Spleen (tissue), 7 donors: Measurements from ENCODE around the gene IGFBP6.

Source experiments
- POLR2A ChIP-seq, 3 donors: fragments of 450-650 bp; IDR thresholded peaks; one replicate each; pipeline ENCODE4 v1.5.1; 2017; ENCODE audit warnings: antibody characterized with exemption in 3 of 3, mild to moderate bottlenecking in 1 of 3
- TF ChIP-seq, protein P1 (sequence below), 11 experiments: fragments of 200-600 bp in 7 of 11; fragments of 450-650 bp in 4 of 11; sonication (generic) in 4 of 11; IDR thresholded peaks in 8 of 11; conservative IDR thresholded peaks in 3 of 11; 1 replicate in 7 of 11; 2 replicates in 4 of 11; pipeline versions ENCODE4 v1.4.0 to v1.8.0; 2016 to 2021; ENCODE audit warnings: antibody characterized with exemption in 11 of 11, inconsistent platforms in 4 of 11, mild to moderate bottlenecking in 1 of 11
- donor health status: DM: no; HTN: no; CAD: no; lungs with moderate emphysema.
- donor health status: DM: no; HTN: no; CAD: no.
- donor health status: DM: no; HTN: no; CAD: no.

DNA sequence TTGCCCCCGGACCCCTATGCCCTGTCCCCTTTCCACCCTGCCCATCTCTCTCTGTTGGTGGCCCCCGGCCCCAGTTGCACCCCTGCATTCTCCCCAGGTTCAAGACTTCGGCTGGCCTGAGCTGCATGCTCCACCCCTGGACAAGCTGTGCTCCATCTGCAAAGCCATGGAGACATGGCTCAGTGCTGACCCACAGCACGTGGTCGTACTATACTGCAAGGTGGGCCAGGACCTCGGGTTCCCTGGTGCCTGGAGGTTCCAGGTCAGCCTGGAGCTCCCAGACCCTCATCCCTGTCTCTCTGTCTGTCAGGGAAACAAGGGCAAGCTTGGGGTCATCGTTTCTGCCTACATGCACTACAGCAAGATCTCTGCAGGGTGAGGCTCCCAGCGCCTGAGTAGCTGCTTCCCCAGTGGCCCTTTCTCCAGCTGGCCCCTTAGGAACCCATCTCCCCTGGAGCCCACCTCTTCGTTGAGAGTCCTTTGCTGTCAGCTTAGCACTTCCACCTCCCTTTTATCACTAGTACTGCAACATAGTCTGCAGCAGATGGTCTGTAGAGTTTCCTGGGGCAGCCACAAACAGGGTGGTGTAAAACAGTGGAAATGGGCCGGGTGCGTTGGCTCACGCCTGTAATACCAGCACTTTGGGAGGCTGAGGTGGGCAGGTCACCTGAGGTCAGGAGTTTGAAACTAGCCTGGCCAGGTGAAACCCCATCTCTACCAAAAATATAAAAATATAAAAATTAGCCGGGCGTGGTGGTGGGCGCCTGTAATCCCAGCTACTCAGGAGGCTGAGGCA lies 41.8 kb upstream of the IGFBP6 start:
- TF ChIP-seq, protein P1, sequence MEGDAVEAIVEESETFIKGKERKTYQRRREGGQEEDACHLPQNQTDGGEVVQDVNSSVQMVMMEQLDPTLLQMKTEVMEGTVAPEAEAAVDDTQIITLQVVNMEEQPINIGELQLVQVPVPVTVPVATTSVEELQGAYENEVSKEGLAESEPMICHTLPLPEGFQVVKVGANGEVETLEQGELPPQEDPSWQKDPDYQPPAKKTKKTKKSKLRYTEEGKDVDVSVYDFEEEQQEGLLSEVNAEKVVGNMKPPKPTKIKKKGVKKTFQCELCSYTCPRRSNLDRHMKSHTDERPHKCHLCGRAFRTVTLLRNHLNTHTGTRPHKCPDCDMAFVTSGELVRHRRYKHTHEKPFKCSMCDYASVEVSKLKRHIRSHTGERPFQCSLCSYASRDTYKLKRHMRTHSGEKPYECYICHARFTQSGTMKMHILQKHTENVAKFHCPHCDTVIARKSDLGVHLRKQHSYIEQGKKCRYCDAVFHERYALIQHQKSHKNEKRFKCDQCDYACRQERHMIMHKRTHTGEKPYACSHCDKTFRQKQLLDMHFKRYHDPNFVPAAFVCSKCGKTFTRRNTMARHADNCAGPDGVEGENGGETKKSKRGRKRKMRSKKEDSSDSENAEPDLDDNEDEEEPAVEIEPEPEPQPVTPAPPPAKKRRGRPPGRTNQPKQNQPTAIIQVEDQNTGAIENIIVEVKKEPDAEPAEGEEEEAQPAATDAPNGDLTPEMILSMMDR (IDR thresholded peaks at IDR 0.05 in 8 of 11, conservative IDR thresholded peaks at IDR 0.05 in 3 of 11) = no peak
- TF ChIP-seq POLR2A (IDR thresholded peaks at IDR 0.05) = no peak
